Hematopoietic multipotent progenitor cell treated with erythropoietin and hydrocortisone succinate and interleukin-3 and kit ligand, for 8 days (in vitro differentiated cells): Measurements from ENCODE around the gene PTPRK.
"Not testable (repeated sequence)": the region's sequence is repeated elsewhere in the genome, so short reads cannot be mapped to it uniquely, and the experiment has no call there.

Source experiments
- DNase-seq: peaks from one replicate; pipeline ENCODE4 v3.0.0-alpha.2; 2015

The PTPRK gene

DNA sequence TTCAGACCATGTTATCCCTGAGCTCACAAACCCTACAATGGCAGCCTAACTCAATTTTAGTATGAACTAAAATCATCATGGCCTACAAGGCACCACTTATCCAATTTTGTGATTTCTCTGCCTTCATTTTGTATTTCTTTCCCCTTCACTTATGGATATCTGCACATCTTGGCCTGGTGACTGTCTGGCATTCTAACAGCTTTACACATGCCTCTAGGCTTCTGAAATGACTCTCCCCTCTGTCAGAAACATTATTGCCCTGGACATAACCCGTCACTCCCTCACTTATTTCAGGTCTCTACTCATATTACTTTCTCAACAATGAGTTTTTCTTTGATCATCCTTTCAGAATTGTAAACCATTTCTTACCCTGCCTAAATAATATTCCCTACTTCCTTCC is 530.3 kb downstream of the PTPRK start:
- DNase-seq = no peak

DNA sequence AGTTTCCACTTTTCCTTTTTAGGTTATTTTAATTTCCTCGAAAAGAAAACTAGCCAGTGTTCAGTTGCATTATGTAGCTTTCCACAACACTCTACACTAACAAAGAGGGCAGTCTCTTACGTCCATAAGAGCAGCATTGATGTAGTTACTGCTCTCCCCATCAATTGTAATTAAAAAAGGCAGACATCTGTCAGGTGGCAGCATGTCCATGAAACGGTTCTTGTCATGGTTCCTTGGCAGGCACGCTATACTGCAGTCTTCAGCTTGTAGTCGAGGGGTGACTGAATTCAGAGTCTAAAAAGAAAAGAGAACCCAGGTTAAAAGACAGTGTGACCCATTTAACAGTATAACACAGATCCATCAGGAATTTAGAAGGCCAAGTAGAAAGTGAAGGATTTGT is 539.4 kb downstream of the PTPRK start:
- DNase-seq = no peak

DNA sequence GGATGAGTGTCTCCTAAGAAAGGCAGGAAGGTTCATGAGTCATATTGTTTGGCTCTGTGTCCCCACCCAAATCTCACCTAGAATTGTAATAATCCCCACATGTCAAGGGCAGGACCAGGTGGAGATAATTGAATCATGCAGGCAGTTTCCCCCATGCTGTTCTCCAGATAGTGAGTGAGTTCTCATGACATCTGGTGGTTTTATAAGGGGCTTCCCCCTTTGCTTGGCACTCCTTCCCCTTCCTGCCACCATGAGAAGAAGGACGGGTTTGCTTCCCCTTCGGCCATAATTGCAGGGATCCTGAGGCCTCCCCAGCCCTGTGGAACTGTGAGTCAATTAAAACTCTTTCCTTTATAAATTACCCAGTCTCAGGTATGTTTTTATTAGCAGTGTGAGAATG is 542.2 kb downstream of the PTPRK start:
- DNase-seq = not testable (repeated sequence)

DNA sequence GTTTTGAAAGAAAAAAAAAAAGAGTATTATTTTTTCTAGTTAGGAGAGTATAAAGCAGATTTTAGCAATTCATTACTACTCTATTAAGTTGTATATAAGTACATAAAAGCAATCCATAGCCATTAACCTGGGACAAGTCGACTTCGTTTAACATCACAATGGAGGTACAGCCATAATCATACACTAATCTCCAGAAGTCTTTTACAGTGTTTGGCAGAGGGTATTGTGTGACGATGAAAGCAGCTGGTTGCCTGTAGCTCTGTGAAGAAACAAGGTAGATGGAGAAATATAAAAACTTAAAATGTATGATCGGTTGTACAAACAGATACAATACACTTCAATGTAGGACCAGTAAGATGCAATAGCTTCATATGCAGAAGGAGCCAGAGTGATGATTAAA is 543.6 kb downstream of the PTPRK start:
- DNase-seq = no peak

DNA sequence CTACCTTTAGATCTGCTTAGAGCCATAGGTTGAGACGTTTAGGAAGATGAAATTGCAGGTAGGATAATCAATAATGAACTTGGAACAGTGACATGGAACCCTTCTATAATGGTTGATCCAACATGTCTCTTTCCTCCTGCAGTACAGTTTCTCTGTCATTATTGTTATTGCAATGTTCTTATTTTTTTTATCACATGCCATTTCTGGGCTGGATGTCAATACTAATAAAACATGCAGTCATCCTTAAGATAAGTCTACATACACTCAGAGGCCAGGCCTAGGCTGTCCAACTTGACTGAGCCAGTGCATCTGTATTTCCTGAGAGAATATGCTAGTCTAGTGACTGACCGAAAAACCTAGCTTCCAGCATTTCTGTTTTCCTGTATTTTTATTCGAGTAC is 544.3 kb downstream of the PTPRK start:
- no peak for DNase-seq

DNA sequence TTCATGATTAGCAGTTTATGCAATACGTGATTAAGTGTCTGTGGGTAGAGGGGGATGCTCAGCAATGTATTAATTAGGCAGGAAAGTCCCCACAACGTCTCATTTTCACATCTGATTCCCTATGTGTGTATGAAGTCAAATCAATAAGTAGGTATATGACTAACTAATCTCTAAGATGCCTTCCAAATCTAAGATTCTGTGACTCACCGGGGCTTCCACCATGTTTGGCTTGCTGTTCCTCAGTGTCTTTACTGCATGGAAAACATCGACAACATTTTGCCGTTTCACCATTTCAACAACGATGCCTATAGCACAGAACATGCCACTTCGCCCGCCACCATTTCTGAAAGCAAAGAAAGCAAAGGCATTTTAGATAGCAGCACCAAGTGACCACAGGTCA is 547.6 kb downstream of the PTPRK start:
- DNase-seq = no peak

DNA sequence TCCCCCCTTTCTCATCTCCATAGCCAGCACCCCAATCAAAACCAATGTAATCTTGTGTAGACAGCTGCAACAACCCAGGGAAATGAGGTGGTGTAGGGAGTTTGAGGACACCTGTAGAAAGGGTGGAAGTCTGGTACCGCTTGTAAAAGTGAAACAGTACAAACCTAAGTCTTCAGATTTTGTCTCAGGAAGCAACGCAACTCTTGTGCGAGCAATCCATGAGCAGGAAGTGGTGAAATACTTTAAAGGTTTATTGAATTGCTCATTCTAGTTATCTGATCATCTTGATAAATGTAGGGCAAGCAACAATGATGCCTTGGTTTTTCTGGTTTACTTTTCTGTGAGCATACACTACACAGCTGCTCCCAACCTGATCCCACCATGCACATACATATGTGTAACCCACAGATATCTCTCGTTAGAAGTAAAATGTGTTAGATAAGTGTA is 548.4 kb downstream of the PTPRK start:
- no peak for DNase-seq

DNA sequence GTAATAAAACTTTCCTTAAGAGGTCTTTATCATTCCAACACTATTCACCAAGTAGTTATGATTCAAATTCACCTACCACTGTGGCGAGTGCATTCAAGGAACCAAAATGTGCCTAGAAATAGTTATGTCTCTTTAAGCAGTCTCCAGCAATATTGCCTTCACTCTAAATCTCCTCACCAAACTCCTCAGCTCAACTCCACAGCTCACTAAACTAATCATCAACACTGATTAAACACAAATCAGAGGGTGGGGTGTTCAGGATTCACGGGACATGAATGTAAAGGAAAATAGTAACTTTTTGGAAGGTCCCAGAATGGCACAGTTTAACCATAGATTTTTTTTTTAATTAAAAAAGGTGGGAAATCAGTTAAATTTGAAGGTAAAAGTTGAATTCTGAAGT is 549.0 kb downstream of the PTPRK start:
- DNase-seq = no peak

DNA sequence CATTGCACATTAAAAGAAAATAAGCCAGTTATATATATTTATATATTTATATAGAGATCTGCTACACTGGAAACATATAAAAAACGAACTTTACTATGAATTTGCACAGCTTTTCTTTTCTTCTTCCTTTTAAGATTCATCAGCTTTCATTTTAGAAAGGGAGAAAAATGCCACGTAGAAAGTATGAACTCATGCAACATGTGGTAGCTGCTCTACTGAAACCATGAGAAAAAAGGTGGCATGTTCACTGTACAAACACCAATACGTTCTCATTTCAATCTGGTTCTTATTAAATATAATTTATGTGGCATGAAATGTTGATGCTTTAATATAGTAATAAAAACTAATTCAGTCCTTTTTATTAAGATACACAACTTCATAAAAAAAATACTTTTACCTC is 550.7 kb downstream of the PTPRK start:
- DNase-seq = no peak

DNA sequence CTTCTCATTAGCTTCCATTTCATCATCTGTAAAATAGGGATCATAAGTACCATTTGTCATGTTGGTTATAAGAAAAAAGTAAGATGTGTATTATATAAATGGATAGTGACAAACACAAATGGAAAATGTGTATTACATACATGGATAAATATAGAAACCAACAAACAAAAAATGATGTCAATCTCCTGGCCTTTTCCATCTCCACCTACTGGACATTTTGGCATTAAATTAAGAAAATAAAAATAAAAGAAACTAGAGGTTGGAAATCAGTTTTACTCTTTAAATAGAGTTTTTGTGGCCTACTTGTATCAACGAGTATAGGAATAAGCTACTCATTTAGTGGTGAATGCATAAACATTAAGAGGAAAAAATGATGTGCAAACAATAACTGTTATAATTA is 552.0 kb downstream of the PTPRK start:
- DNase-seq = no peak

DNA sequence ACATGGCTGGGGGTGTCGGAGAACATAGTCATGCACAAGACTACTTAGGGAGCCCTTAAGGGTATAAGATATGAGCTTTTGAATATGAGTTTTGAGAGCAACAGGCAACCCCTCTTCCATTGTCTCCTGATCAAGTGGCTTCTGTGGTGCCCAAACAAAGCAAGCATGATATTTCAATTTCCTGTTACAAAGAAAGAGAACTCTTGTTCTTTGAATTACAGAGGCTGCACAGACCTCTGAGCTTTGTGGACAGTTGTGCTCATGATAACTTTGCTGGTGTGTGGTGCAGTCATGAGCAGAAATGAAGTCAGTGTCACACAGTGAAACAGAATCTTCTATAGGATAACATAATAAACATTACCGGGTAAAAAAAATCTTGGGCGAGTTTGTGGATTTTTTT is 552.7 kb downstream of the PTPRK start:
- DNase-seq = no peak

DNA sequence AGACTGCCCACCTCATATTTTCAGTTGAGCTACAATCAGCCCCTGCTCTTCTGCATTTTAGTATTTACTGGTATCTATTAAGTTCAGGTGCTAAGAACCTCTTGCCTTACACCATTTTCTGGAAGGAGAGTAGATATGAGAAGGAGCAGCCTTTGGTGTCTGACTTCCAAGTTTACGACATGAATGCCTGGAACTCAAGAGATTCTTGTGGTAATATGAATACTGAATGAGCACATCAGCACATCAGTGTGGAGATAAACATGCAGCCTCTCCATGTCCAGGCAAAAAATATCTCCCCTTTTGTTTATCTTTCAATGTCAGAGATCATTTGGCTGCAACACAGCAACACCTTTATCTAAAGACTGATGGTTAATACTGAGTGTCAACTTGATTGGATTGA is 553.8 kb downstream of the PTPRK start:
- DNase-seq = no peak

DNA sequence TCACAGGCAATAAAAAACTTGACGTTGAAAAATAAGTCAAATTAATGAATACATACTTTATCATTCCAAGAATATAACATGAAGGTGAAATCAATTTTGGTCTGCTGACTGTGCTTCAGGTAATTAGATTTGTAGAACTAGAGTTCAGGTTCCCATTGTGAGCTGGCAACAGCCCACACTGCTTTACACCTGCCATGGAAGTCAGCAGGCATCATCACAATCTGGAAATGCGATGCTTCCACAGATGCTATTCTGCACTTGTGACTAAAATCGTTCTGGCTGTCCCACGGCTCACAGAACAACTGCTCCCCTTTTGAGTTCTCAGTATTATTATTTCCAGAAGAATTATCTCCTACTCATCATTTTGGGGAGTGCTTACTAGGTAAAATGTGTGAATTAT is 556.9 kb downstream of the PTPRK start:
- DNase-seq = no peak

DNA sequence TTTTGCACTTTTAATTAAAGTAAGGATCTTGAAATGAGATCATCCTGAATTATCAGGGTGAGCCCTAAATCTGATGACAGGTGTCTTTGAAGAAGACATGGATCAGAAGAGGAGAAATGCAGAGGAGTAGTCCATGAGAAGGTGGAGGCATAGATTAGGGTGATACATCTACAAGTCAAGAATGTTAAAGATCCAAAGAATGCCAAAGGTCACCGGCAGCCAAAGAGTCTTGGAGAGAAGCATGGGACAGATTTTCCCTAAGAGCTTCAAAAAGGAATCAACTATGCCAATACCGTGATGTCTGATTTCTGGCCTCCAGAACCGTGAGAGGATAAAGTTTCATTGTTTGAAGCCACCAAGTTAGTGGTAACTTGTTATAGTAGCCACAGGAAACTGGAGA is 560.5 kb downstream of the PTPRK start:
- no peak for DNase-seq

DNA sequence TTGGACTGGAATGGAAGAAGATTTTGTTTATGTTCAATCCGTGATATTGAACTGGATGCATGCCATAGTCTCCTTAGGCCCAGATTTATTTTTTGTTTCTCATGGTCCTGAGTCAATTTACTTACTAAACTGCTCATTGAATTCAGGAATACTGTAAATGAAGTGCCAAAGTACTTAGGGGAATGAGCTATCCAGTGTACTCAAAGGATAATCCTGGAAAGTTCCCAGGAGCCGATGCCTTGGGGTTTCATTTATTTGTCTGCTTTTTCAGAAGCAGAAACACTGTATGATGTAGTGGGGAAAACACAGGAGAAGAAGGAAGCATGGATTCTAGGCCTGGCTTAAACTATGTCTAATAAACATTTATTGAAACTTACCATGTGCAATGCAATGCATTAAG is 563.4 kb downstream of the PTPRK start:
- DNase-seq = no peak

DNA sequence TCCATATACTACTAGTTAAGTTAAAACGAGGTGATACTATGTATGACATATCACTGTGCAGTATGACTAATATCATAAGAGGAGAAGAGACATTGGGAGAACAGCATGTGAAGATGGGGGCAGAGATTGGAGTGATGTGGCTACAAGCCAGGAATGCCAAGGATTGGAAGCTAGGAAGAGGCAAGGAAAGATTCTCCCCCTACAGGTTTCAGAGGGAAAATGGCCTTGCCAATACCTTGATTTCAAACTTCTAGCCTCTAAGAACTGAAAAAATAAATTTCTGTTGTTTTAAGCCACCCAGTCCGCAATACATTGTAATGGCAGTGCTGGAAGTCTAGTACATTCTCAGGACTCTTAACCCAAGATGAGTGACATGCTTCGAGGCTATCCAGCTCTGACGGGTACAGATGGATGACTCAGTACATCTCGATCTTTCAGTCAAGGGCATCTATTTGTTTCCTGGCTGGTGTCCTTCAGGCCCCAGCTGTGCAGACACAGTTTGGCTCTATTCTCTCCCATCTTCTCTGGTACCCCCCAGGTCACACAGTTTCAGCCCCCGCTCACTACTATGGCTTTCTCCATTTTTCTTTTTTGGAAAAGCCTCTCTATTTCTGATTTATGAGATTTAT is 564.0 kb downstream of the PTPRK start:
- no peak for DNase-seq

DNA sequence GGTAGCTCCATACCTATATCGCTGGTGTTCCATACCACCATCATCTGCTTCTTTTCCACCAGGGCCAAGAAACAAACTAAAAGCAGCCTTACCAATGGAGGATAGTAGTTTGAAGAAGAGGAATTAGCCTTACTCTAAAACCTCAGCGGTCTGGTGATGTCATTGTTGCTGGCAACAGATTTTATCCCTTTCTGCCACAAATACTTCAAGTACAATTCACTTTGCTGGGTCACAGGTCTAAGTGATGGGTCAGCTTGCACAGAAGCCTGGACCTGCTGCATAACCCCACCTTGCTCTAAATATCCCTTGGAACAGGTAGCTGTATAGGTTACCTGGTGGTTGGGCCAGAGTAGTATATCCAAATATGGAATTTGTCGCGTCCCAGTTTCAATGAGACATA is 566.3 kb downstream of the PTPRK start:
- DNase-seq = no peak

DNA sequence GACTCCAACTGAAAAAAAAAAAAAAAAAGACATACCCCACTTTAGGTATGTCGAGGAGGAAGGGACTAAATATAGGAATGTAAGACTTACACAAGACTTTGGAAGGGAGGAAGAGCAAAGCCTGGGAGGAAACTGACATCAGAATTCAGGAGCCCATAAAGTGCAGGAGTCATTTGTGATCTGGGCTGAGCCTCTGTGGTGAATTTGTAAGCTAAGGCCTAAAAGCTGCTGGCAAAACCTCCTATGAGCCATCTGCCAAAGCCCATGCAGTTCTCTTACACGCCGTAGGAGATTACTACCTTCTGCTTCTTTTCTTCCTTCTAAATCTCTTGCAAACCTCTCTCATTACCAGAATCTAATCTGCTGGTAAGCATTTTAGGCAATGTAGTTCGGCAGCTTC is 567.6 kb downstream of the PTPRK start:
- DNase-seq = no peak

DNA sequence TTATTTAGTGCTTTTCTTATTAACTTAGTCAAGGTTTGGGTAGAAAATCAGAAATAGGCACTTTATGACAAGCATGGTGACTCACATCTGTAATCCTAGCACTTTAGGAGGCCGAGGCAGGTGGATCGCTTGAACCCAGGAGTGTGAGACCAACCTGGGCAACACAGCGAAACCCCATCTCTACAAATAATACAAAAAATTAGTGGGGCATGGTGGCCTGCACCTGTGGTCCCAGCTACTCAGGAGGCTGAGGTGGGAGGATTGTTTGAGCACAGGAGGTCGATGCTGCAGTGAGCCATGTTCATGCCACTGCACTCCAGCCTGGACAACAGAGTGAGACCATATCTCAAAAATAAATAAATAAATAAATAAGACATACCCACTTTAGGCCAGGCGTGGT is 568.2 kb downstream of the PTPRK start:
- DNase-seq = no peak

DNA sequence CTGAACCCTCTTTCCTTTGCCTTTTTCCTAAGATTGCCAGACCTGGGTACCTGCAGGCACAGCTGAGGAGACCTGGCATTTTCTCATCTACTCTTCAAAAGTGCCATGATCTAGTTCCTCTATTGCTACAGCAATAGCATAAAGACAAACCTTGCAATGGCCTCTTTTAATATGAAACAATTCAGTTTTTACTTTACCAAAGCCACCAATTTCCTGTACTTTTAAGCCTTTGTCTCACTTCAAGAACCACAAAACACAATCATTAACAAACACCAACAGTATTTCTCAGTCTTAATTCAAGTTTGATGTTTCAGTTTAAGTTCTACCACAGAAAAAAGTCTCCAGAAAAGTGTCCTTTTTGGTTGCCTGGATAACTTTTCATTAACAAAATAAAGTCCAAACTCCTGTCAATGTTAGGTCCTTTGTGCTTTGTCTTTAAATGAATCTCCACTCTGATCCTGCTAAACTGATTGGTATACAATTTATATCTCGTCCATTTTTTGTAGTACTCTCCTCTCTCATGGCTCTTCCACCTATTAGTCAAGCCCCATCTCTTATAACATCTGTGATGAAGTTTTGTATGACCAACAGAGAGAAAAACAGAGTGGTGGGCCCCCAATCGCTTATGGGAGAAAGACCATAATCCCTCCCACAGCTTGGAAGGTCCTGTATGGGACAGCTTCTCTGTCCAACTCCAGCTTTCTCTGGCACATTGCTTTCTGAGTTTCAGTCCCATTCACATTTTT is 569.1 kb downstream of the PTPRK start:
- no peak for DNase-seq

DNA sequence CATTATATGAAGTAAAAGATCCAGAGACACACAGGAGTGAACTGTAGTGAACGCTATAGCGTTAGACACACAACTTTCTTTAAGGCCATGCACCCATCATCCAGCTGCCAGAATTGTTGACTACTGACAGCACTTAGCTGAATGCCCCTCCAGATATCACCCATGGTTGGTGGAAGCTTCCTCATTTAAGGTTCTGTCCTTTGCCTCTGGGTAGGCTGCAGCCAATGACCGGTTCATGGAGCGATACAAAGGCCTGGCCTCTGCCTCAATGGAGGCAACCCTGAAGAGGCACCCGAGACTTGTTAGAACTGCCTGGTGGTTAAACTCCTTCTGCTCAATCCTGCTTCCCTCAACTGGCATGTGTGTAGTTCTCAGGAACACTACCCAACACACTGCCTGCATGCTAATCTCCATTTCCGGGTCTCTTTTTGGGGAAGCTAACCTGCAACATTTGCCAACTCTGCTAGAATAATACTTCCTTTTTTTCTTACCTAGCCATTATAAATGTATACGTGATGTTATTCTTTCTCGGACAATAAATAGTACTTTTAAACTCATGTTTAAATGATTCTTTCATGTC is 569.7 kb downstream of the PTPRK start:
- no peak for DNase-seq

DNA sequence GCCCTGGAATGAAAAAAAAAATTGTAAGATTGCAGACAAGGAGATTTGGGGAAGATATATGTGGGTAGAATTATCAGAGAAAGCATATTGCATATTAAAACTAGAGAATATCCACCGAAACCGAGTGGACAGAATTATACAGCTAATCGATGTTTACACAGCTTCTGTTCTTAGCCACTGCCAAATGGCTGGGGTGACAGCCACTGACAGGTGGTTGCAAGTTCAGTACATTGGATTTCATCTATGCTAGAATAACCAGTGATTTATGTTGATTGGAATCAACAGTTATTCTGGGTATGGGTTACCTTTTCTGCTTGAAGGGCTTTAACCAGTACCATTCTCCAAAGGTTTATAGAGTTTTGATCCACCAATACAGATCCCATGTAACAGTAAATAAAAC is 571.1 kb downstream of the PTPRK start:
- no peak for DNase-seq

DNA sequence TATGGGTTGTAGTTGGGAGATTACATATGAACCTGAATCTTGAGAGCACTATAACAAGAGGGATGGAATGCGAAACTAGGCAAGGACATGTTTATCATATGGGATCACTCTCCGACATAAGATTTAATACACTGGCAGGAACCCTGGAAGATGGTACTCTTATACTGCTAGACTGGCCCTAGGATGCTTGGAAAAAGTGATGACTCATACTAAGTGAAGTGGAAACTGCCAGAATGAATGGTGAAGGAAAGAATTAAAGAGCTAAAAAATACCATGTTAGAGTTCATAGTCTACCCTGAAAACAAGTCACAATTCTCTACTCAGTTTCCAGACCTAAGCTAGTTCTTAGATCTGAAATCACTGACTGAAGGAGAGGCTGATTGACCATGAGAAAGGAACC is 574.0 kb downstream of the PTPRK start:
- no peak for DNase-seq

DNA sequence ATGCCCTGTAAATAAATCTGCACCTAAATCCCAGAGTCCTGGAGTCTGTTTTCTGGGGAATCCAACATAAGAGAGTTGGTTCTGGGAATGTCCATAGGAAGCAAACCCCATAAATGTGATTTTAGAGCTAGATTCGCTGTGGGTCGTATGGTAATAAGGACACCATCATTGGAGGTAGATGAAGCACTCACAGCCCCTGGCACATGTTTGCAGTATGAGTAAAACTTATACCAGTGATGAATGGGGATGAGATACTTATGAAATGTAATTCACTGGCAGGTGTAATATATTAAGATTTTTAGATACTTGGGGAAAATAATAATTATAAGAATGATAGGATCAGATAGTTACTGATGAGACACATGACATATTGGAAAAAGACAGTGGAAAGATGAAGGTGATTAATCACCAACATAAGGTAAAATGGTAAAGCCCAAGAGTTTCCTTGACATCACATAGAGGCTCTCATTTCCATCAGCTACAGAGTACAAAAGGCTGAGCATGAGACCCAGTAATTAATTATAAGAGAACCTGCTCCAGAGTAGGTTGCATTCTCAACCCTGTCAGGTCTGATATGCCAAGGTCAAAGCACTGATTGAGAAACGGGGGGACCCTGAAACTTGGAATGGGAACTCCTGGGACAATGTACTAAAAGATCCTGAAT is 574.8 kb downstream of the PTPRK start:
- DNase-seq = no peak
